KMS-11 (cell line): ENCODE data around the gene STK38L.

Experiments used
- H2AFZ ChIP-seq: fragments of 200-600 bp; sonication (generic); 2 replicates; pipeline ENCODE4 v1.6.1; 2016; ENCODE audit warnings: antibody characterized with exemption, mixed run types, low read depth
- H3K27ac ChIP-seq: fragments of 200-600 bp; sonication (generic); 2 replicates; pipeline ENCODE4 v1.6.1; 2016; ENCODE audit warnings: mild to moderate bottlenecking, mixed run types
- H3K27me3 ChIP-seq: fragments of 200-600 bp; sonication (generic); 2 replicates; pipeline ENCODE4 v1.6.1; 2017; ENCODE audit warnings: mild to moderate bottlenecking, low read depth, mixed run types, moderate library complexity; ENCODE audit not compliant: insufficient read depth
- H3K36me3 ChIP-seq: fragments of 200-600 bp; sonication (generic); 2 replicates; pipeline ENCODE4 v1.6.1; 2017; ENCODE audit warnings: mild to moderate bottlenecking, mixed run types; ENCODE audit not compliant: insufficient read depth
- H3K4me1 ChIP-seq: fragments of 200-600 bp; sonication (generic); 2 replicates; pipeline ENCODE4 v1.6.1; 2016; ENCODE audit warnings: mild to moderate bottlenecking, low read depth, mixed run types; ENCODE audit not compliant: poor library complexity, severe bottlenecking
- H3K4me2 ChIP-seq: fragments of 200-600 bp; sonication (generic); 2 replicates; pipeline ENCODE4 v1.7.0; 2016; ENCODE audit warnings: mild to moderate bottlenecking, mixed run types
- H3K4me3 ChIP-seq: fragments of 200-600 bp; sonication (generic); IDR thresholded peaks from 2 replicates; pipeline ENCODE4 v1.6.1; 2017; ENCODE audit warnings: low read depth, low read length, mixed read lengths; ENCODE audit not compliant: insufficient read depth
- H3K79me2 ChIP-seq: fragments of 200-600 bp; sonication (generic); 2 replicates; pipeline ENCODE4 v1.6.1; 2016; ENCODE audit warnings: low read depth, mixed run types; ENCODE audit not compliant: insufficient read depth
- H3K9ac ChIP-seq: fragments of 200-600 bp; sonication (generic); 2 replicates; pipeline ENCODE4 v1.6.1; 2016; ENCODE audit warnings: mild to moderate bottlenecking, mixed run types
- H4K20me1 ChIP-seq: fragments of 200-600 bp; sonication (generic); 2 replicates; pipeline ENCODE4 v1.6.1; 2016; ENCODE audit warnings: mild to moderate bottlenecking, mixed run types; ENCODE audit not compliant: insufficient read depth
- CTCF ChIP-seq: fragments of 200-600 bp; sonication (generic); conservative IDR thresholded peaks from 2 replicates; pipeline ENCODE4 v1.6.1; 2017; ENCODE audit warnings: low read depth, mild to moderate bottlenecking, antibody characterized with exemption, low read length, moderate library complexity, mixed read lengths

STK38L gene

GRCh38 chr12:27279826-27280225, 35.7 kb downstream of the STK38L start:
- H3K79me2 ChIP-seq, result 0 out of 2 replicates have a peak, but pooled peaks cover 10% of the 10 kb centered on the region

GRCh38 chr12:27280412-27280811, 36.3 kb downstream of the STK38L start:
- H3K4me1 ChIP-seq, result peaks cover 45% of the 10 kb centered on the region
- no peak overlapping the region for H3K9ac ChIP-seq
- no peaks in the 10 kb centered on the region for H4K20me1 ChIP-seq
- H2AFZ ChIP-seq, result no peak overlapping the region
- 0 out of 2 replicates have a peak, but pooled peaks cover 10% of the 10 kb centered on the region for H3K79me2 ChIP-seq
- no peak overlapping the region for H3K4me2 ChIP-seq
- H3K36me3 ChIP-seq, result no peaks in the 10 kb centered on the region
- H3K4me3 ChIP-seq, result no peak overlapping the region
- no peak overlapping the region for H3K27ac ChIP-seq
- no peaks in the 10 kb centered on the region for H3K27me3 ChIP-seq
- no peak for TF ChIP-seq CTCF

More at GRCh38 chr12:27279826-27280225, 35.7 kb downstream of the STK38L start:
- Histone ChIP-seq H2AFZ (no peak overlapping the region), H4K20me1 (no peaks in the 10 kb centered on the region), H3K9ac (no peak overlapping the region), H3K27ac (no peak overlapping the region), H3K4me1 (peaks cover 47% of the 10 kb centered on the region), H3K4me3 (no peak overlapping the region), H3K4me2 (no peak overlapping the region), H3K27me3 (no peaks in the 10 kb centered on the region), H3K36me3 (no peaks in the 10 kb centered on the region)
- no peak for TF ChIP-seq CTCF

- no peaks in the 10 kb centered on the region for H3K79me2 ChIP-seq
- H2AFZ ChIP-seq, result no peak overlapping the region
- H4K20me1 ChIP-seq, result no peaks in the 10 kb centered on the region
- no peak overlapping the region for H3K27ac ChIP-seq
- TF ChIP-seq CTCF, result no peak
- no peak overlapping the region for H3K4me3 ChIP-seq
- H3K27me3 ChIP-seq, result no peaks in the 10 kb centered on the region
- no peak overlapping the region for H3K9ac ChIP-seq
- H3K4me1 ChIP-seq, result peaks cover 26% of the 10 kb centered on the region
- H3K4me2 ChIP-seq, result no peak overlapping the region
- H3K36me3 ChIP-seq, result no peaks in the 10 kb centered on the region
Measured at GRCh38 chr12:27282754-27283153, 38.7 kb downstream of the STK38L start.

- no peak overlapping the region for H3K4me3 ChIP-seq
- H3K4me2 ChIP-seq, result no peak overlapping the region
- no peak overlapping the region for H2AFZ ChIP-seq
- no peaks in the 10 kb centered on the region for H4K20me1 ChIP-seq
- no peak overlapping the region for H3K9ac ChIP-seq
- no peaks in the 10 kb centered on the region for H3K27me3 ChIP-seq
- H3K36me3 ChIP-seq, result no peaks in the 10 kb centered on the region
- TF ChIP-seq CTCF, result no peak
- no peaks in the 10 kb centered on the region for H3K79me2 ChIP-seq
- H3K27ac ChIP-seq, result no peak overlapping the region
- H3K4me1 ChIP-seq, result peaks cover 13% of the 10 kb centered on the region
Measured at GRCh38 chr12:27284021-27284420, 39.9 kb downstream of the STK38L start.
